Osteocyte (in vitro differentiated cells): ENCODE data around the gene TMEM62. TPM values are rescaled to one million over a fixed set of nuclear protein-coding genes. Genes with fewer than 3 reads are reported as not detected.
A peak's percentile ranks its signal among the peaks of the same experiment; 100 is the strongest.
"Not testable (repeated sequence)": the region's sequence is repeated elsewhere in the genome, so short reads cannot be mapped to it uniquely, and the experiment has no call there.

Experiments
- DNase-seq: peaks from one replicate; pipeline ENCODE4 v3.0.0; 2021; ENCODE audit warnings: mixed read lengths; ENCODE audit not compliant: unreplicated experiment; ENCODE audit errors: extremely low spot score
- H3K27ac Mint-ChIP-seq: one replicate; pipeline ENCODE4 v1.8.0; 2021; ENCODE audit warnings: mild to moderate bottlenecking, mixed read lengths; ENCODE audit not compliant: unreplicated experiment
- H3K27me3 Mint-ChIP-seq: one replicate; pipeline ENCODE4 v1.8.0; 2021; ENCODE audit warnings: mixed read lengths; ENCODE audit not compliant: unreplicated experiment
- H3K36me3 Mint-ChIP-seq: one replicate; pipeline ENCODE4 v1.8.0; 2021; ENCODE audit warnings: mixed read lengths; ENCODE audit not compliant: unreplicated experiment
- H3K4me1 Mint-ChIP-seq: one replicate; pipeline ENCODE4 v1.8.0; 2021; ENCODE audit warnings: mixed read lengths; ENCODE audit not compliant: unreplicated experiment
- H3K4me3 Mint-ChIP-seq: one replicate; pipeline ENCODE4 v1.8.0; 2021; ENCODE audit warnings: mild to moderate bottlenecking, moderate library complexity, mixed read lengths; ENCODE audit not compliant: unreplicated experiment
- H3K9me3 Mint-ChIP-seq: one replicate; pipeline ENCODE4 v1.8.0; 2021; ENCODE audit warnings: mixed read lengths; ENCODE audit not compliant: unreplicated experiment
- CTCF ChIP-seq: fragments of 200-600 bp; sonication (generic); IDR thresholded peaks from 2 replicates; pipeline ENCODE4 v1.5.0; 2021; ENCODE audit warnings: antibody characterized with exemption, mild to moderate bottlenecking, moderate library complexity
- total RNA-seq: library from RNA; stranded (reverse); gene quantifications from 2 replicates; pipeline ENCODE4 v1.2.1, GENCODE V29; 2021

TMEM62 gene
- total RNA-seq, 1 donor from 2014 or later = 11.7 TPM

DNA sequence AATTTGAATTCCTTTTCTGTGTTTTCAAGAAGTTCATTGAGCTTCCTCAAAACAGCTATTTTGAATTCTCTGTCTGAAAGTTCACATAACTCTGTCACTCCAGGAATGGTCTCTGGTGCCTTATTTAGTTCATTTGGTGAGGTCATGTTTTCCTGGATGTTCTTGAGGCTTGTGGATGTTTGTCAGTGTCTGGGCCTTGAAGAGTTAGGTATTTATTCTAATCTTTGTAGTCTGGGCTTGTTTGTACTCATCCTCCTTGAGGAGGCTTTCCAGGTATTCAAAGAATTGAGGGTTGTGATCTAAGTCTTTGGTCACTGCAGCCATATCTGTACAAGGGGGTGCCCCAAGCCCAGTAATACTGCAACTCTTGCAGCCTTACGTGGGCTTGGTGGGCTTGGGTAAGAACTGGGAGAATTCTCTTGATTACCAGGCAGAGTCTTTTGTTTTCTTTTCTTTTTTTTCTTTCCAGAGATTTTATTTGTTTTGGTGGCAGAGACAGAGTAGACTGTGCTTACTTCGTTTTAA lies 32.5 kb downstream of the TMEM62 start:
- H3K36me3 Mint-ChIP-seq = peaks cover 15% of the 10 kb centered on the region
- H3K9me3 Mint-ChIP-seq = no peaks in the 10 kb centered on the region
- TF ChIP-seq CTCF = no peak
- no peak for DNase-seq
- peaks cover 32% of the 10 kb centered on the region for H3K4me1 Mint-ChIP-seq
- no peak overlapping the region for H3K27ac Mint-ChIP-seq
- no peaks in the 10 kb centered on the region for H3K27me3 Mint-ChIP-seq
- no peak overlapping the region for H3K4me3 Mint-ChIP-seq

GRCh38 chr15:43167261-43167660 lies 33.9 kb downstream of the TMEM62 start:
- DNase-seq, H3K9me3 Mint-ChIP-seq, H3K4me3 Mint-ChIP-seq, H3K27me3 Mint-ChIP-seq, H3K27ac Mint-ChIP-seq: not testable (repeated sequence)
- Mint-ChIP-seq H3K36me3 (peaks cover 18% of the 10 kb centered on the region), H3K4me1 (peaks cover 32% of the 10 kb centered on the region)

GRCh38 chr15:43168192-43169107 lies 35.1 kb downstream of the TMEM62 start:
- H3K9me3 Mint-ChIP-seq = no peaks in the 10 kb centered on the region
- peak overlapping the region; percentile 82 for H3K27ac Mint-ChIP-seq
- H3K4me1 Mint-ChIP-seq = peaks cover 32% of the 10 kb centered on the region
- no peak overlapping the region for H3K4me3 Mint-ChIP-seq
- no peaks in the 10 kb centered on the region for H3K27me3 Mint-ChIP-seq
- H3K36me3 Mint-ChIP-seq = peaks cover 24% of the 10 kb centered on the region
- DNase-seq = no peak
- no peak for TF ChIP-seq CTCF

GRCh38 chr15:43169888-43170287 lies 36.5 kb downstream of the TMEM62 start:
- peaks cover 32% of the 10 kb centered on the region for H3K4me1 Mint-ChIP-seq
- H3K4me3 Mint-ChIP-seq = no peak overlapping the region
- DNase-seq = no peak
- peaks cover 27% of the 10 kb centered on the region for H3K36me3 Mint-ChIP-seq
- no peaks in the 10 kb centered on the region for H3K27me3 Mint-ChIP-seq
- no peak for TF ChIP-seq CTCF
- H3K27ac Mint-ChIP-seq = no peak overlapping the region
- no peaks in the 10 kb centered on the region for H3K9me3 Mint-ChIP-seq

DNA sequence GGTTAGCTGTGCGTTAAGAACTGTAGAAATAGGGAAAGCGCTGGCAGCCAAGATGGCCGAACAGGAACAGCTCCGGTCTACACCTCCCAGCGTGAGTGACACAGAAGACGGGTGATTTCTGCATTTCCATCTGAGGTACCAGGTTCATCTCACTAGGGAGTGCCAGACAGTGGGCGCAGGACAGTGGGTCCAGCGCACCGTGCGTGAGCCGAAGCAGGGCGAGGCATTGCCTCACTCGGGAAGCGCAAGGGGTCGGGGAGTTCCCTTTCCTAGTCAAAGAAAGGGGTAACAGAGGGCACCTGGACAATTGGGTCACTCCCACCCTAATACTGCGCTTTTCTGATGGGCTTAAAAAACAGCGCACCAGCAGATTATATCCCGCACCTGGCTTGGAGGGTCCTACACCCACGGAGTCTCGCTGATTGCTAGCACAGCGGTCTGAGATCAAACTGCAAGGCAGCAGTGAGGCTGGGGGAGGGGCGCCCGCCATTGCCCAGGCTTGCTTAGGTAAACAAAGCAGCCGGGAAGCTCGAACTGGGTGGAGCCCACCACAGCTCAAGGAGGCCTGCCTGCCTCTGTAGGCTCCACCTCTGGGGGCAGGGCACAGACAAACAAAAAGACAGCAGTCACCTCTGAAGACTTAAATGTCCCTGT lies 42.4 kb downstream of the TMEM62 start:
- H3K36me3 Mint-ChIP-seq = peaks cover 30% of the 10 kb centered on the region
- not testable (repeated sequence) for H3K4me3 Mint-ChIP-seq, H3K27me3 Mint-ChIP-seq, H3K4me1 Mint-ChIP-seq, H3K27ac Mint-ChIP-seq, DNase-seq, H3K9me3 Mint-ChIP-seq

GRCh38 chr15:43177147-43177546 lies 43.8 kb downstream of the TMEM62 start:
- not testable (repeated sequence) for H3K27ac Mint-ChIP-seq, H3K27me3 Mint-ChIP-seq, H3K4me3 Mint-ChIP-seq, H3K4me1 Mint-ChIP-seq, H3K9me3 Mint-ChIP-seq, DNase-seq
- H3K36me3 Mint-ChIP-seq = peaks cover 30% of the 10 kb centered on the region
